SU-DHL-6 (cell line): Measurements from ENCODE around the gene SCN2B.

Experiments
- EZH2phosphoT487 ChIP-seq: fragments of 200-600 bp; sonication (generic), shearing (Covaris generic); conservative IDR thresholded peaks from 2 replicates; pipeline ENCODE4 v1.6.1; 2018; ENCODE audit warnings: mild to moderate bottlenecking, antibody characterized with exemption, low read length, moderate library complexity, mixed read lengths
- TF ChIP-seq, protein P1 (sequence below): fragments of 200-600 bp; sonication (generic); IDR thresholded peaks from one replicate; pipeline ENCODE4 v1.5.1; 2017; ENCODE audit warnings: antibody characterized with exemption, mild to moderate bottlenecking, low read length, moderate library complexity; ENCODE audit not compliant: insufficient read depth, poor library complexity, severe bottlenecking

GRCh38 chr11:118162846-118163245 lies 13.6 kb downstream of the SCN2B start:
- TF ChIP-seq, protein P1, sequence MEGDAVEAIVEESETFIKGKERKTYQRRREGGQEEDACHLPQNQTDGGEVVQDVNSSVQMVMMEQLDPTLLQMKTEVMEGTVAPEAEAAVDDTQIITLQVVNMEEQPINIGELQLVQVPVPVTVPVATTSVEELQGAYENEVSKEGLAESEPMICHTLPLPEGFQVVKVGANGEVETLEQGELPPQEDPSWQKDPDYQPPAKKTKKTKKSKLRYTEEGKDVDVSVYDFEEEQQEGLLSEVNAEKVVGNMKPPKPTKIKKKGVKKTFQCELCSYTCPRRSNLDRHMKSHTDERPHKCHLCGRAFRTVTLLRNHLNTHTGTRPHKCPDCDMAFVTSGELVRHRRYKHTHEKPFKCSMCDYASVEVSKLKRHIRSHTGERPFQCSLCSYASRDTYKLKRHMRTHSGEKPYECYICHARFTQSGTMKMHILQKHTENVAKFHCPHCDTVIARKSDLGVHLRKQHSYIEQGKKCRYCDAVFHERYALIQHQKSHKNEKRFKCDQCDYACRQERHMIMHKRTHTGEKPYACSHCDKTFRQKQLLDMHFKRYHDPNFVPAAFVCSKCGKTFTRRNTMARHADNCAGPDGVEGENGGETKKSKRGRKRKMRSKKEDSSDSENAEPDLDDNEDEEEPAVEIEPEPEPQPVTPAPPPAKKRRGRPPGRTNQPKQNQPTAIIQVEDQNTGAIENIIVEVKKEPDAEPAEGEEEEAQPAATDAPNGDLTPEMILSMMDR, result no peak
- TF ChIP-seq EZH2phosphoT487, result no peak
